H9 (cell line): ENCODE data around the gene EDARADD. TPM values are rescaled to one million over a fixed set of nuclear protein-coding genes. Genes with fewer than 3 reads are reported as not detected.

Experiments used
- DNase-seq: peaks from one replicate; pipeline ENCODE4 v3.0.0-alpha.2; 2017
- H2AFZ ChIP-seq: one replicate; pipeline ENCODE4 v1.6.1; 2013; ENCODE audit warnings: mild to moderate bottlenecking, low read length, control low read depth, moderate library complexity
- H2AK5ac ChIP-seq: 2 replicates; pipeline ENCODE4 v1.6.1; 2013; ENCODE audit warnings: low read length, control low read depth, mixed read lengths; ENCODE audit not compliant: insufficient read length
- H2BK120ac ChIP-seq: one replicate; pipeline ENCODE4 v1.6.1; 2013; ENCODE audit warnings: low read depth, mild to moderate bottlenecking, low read length, control low read depth, inconsistent platforms; ENCODE audit not compliant: poor library complexity, severe bottlenecking
- H2BK12ac ChIP-seq: 2 replicates; pipeline ENCODE4 v1.6.1; 2013; ENCODE audit warnings: low read length, control low read depth, mixed read lengths, low read depth; ENCODE audit not compliant: insufficient read length
- H2BK15ac ChIP-seq: 2 replicates; pipeline ENCODE4 v1.6.1; 2013; ENCODE audit warnings: low read depth, low read length, control low read depth
- H2BK20ac ChIP-seq: one replicate; pipeline ENCODE4 v1.6.1; 2013; ENCODE audit warnings: low read depth, mild to moderate bottlenecking, low read length, control low read depth, inconsistent platforms; ENCODE audit not compliant: poor library complexity, severe bottlenecking
- H2BK5ac ChIP-seq: 2 replicates; pipeline ENCODE4 v1.6.1; 2013; ENCODE audit warnings: low read length, control low read depth, mixed read lengths; ENCODE audit not compliant: insufficient read length
- H3K14ac ChIP-seq: 2 replicates; pipeline ENCODE4 v1.6.1; 2013; ENCODE audit warnings: low read length, control low read depth; ENCODE audit not compliant: insufficient read depth
- H3K18ac ChIP-seq: 2 replicates; pipeline ENCODE4 v1.6.1; 2013; ENCODE audit warnings: low read depth, mild to moderate bottlenecking, mixed read lengths, low read length, control low read depth; ENCODE audit not compliant: insufficient read length
- H3K23ac ChIP-seq: 2 replicates; pipeline ENCODE4 v1.6.1; 2013; ENCODE audit warnings: low read length, control low read depth, mixed read lengths, low read depth; ENCODE audit not compliant: insufficient read length
- H3K23me2 ChIP-seq: 2 replicates; pipeline ENCODE4 v1.6.1; 2013; ENCODE audit warnings: low read depth, mild to moderate bottlenecking, mixed read lengths, low read length, control low read depth; ENCODE audit not compliant: insufficient read length, poor library complexity, severe bottlenecking
- H3K27ac ChIP-seq: 2 replicates; pipeline ENCODE4 v1.5.1; 2013; ENCODE audit warnings: low read length, control low read depth, mixed read lengths, low read depth; ENCODE audit not compliant: insufficient read length
- H3K27me3 ChIP-seq: 2 replicates; pipeline ENCODE4 v1.6.1; 2013; ENCODE audit warnings: low read length, control low read depth, inconsistent platforms; ENCODE audit not compliant: insufficient read depth
- H3K4ac ChIP-seq: 2 replicates; pipeline ENCODE4 v1.6.1; 2013; ENCODE audit warnings: low read depth, mild to moderate bottlenecking, control low read depth, inconsistent platforms, low read length, moderate library complexity
- H3K4me1 ChIP-seq: 2 replicates; pipeline ENCODE4 v1.6.1; 2013; ENCODE audit warnings: low read length, control low read depth, inconsistent platforms; ENCODE audit not compliant: insufficient read depth
- H3K4me2 ChIP-seq: 2 replicates; pipeline ENCODE4 v1.6.1; 2013; ENCODE audit warnings: low read length, control low read depth, mixed read lengths; ENCODE audit not compliant: insufficient read length, insufficient read depth
- H3K56ac ChIP-seq: 2 replicates; pipeline ENCODE4 v1.6.1; 2013; ENCODE audit warnings: low read depth, mild to moderate bottlenecking, mixed read lengths, low read length, control low read depth; ENCODE audit not compliant: insufficient read length
- H3K79me1 ChIP-seq: 2 replicates; pipeline ENCODE4 v1.6.1; 2013; ENCODE audit warnings: low read depth, mild to moderate bottlenecking, moderate library complexity, low read length, control low read depth, inconsistent platforms; ENCODE audit not compliant: insufficient read depth, poor library complexity, severe bottlenecking
- H3K79me2 ChIP-seq: 2 replicates; pipeline ENCODE4 v1.6.1; 2013; ENCODE audit warnings: low read length, control low read depth, inconsistent platforms; ENCODE audit not compliant: insufficient read depth
- H3K9ac ChIP-seq: 2 replicates; pipeline ENCODE4 v1.6.1; 2013; ENCODE audit warnings: low read length, control low read depth, mixed read lengths; ENCODE audit not compliant: insufficient read length; ENCODE audit errors: extremely low read depth
- H3K9me3 ChIP-seq: one replicate; pipeline ENCODE4 v1.6.1; 2013; ENCODE audit warnings: low read depth, low read length, inconsistent platforms; ENCODE audit not compliant: control insufficient read depth
- H3T11ph ChIP-seq: one replicate; pipeline ENCODE4 v1.6.1; 2013; ENCODE audit warnings: mild to moderate bottlenecking, low read length, control low read depth, inconsistent platforms
- H4K20me1 ChIP-seq: one replicate; pipeline ENCODE4 v1.6.1; 2013; ENCODE audit not compliant: control insufficient read depth, insufficient read length, insufficient read depth
- H4K5ac ChIP-seq: 2 replicates; pipeline ENCODE4 v1.6.1; 2013; ENCODE audit warnings: low read depth, mild to moderate bottlenecking, mixed read lengths, low read length, control low read depth; ENCODE audit not compliant: insufficient read length
- H4K8ac ChIP-seq: replicated peaks from 2 replicates; pipeline ENCODE4 v1.6.1; 2013; ENCODE audit warnings: low read length, control low read depth, mixed read lengths, low read depth; ENCODE audit not compliant: insufficient read length
- H4K91ac ChIP-seq: 2 replicates; pipeline ENCODE4 v1.6.1; 2013; ENCODE audit warnings: low read depth, mild to moderate bottlenecking, moderate library complexity, mixed read lengths, low read length, control low read depth; ENCODE audit not compliant: insufficient read length
- H3K27ac Mint-ChIP-seq, 3 experiments: 2 replicates in 2 of 3; 3 replicates in 1 of 3; pipeline ENCODE4 v1.8.0; 2020 to 2021; ENCODE audit warnings: mixed read lengths in 3 of 3, mild to moderate bottlenecking in 1 of 3, moderate library complexity in 1 of 3
- H3K27me3 Mint-ChIP-seq: 2 replicates; pipeline ENCODE4 v1.8.0; 2021; ENCODE audit warnings: low read depth, mild to moderate bottlenecking, moderate library complexity, mixed read lengths
- H3K36me3 Mint-ChIP-seq, 3 experiments: 2 replicates in 2 of 3; 3 replicates in 1 of 3; pipeline ENCODE4 v1.8.0; 2020 to 2021; ENCODE audit warnings: low read depth in 3 of 3, mixed read lengths in 3 of 3; ENCODE audit not compliant: insufficient read depth in 1 of 3
- H3K4me1 Mint-ChIP-seq, 2 experiments: 2 replicates each; pipeline ENCODE4 v1.8.0; 2020; ENCODE audit warnings: mixed read lengths in 2 of 2
- H3K4me3 Mint-ChIP-seq, 2 experiments: 2 replicates in 1 of 2; 3 replicates in 1 of 2; pipeline ENCODE4 v1.8.0; 2020 to 2021; ENCODE audit warnings: mild to moderate bottlenecking in 2 of 2, mixed read lengths in 2 of 2, moderate library complexity in 1 of 2
- H3K9me3 Mint-ChIP-seq, 2 experiments: 2 replicates in 1 of 2; 3 replicates in 1 of 2; pipeline ENCODE4 v1.8.0; 2020; ENCODE audit warnings: mild to moderate bottlenecking in 2 of 2, mixed read lengths in 2 of 2, moderate library complexity in 1 of 2
- CTCF ChIP-seq: fragments of 200-600 bp; sonication (generic); conservative IDR thresholded peaks from 3 replicates; pipeline ENCODE4 v1.8.0; 2021; ENCODE audit warnings: antibody characterized with exemption, mild to moderate bottlenecking
- WGBS: extraction: QIAGEN DNeasy Blood & Tissue Kit; methylation state at CpG from one replicate; pipeline ENCODE4 v1.1.7; 2013; ENCODE audit warnings: missing lambda C conversion rate, low lambda C conversion rate, mixed read lengths; ENCODE audit not compliant: insufficient read length; ENCODE audit errors: extremely low coverage; 5-methylcytosine and 5-hydroxymethylcytosine counted together
- total RNA-seq: library from RNA; stranded (reverse); gene quantifications from 2 replicates; pipeline ENCODE4 v1.2.1, GENCODE V29; 2021

EDARADD gene
- total RNA-seq, 1 experiment from 2014 or later: 3.8 TPM

- no CpG with 5 or more reads among the region's 9 CpGs for WGBS
- no peak overlapping the region for H4K8ac ChIP-seq
These were observed 44.5 kb downstream of the EDARADD start for GRCh38 chr1:236438614-236439013.

More at GRCh38 chr1:236438614-236439013, 44.5 kb downstream of the EDARADD start:
- no peak overlapping the region for H4K5ac ChIP-seq
- H2AK5ac ChIP-seq: no peak overlapping the region
- H3K4me1 ChIP-seq: no peaks in the 10 kb centered on the region
- H2BK5ac ChIP-seq: no peak overlapping the region
- no peak overlapping the region for H2AFZ ChIP-seq
- H2BK15ac ChIP-seq: no peak overlapping the region
- Mint-ChIP-seq H3K4me3 (no peak overlapping the region), H3K9me3 (no peaks in the 10 kb centered on the region), H3K27ac (no peak overlapping the region), H3K27me3 (no peaks in the 10 kb centered on the region), H3K36me3 (no peaks in the 10 kb centered on the region; a peak in 1 of 7 replicates), H3K4me1 (no peaks in the 10 kb centered on the region)
- H3K18ac ChIP-seq: no peak overlapping the region
- no peak overlapping the region for H3K4me2 ChIP-seq
- no peak overlapping the region for H3K23ac ChIP-seq
- H3K27me3 ChIP-seq: no peaks in the 10 kb centered on the region
- no peak overlapping the region for H2BK20ac ChIP-seq
- H3T11ph ChIP-seq: no peak overlapping the region
- no peak overlapping the region for H2BK12ac ChIP-seq
- DNase-seq: no peak
- H2BK120ac ChIP-seq: no peak overlapping the region
- no peak overlapping the region for H4K91ac ChIP-seq
- H3K27ac ChIP-seq: no peak overlapping the region
- no peaks in the 10 kb centered on the region for H3K79me1 ChIP-seq
- H3K23me2 ChIP-seq: no peaks in the 10 kb centered on the region
- H3K56ac ChIP-seq: no peak overlapping the region
- H3K9me3 ChIP-seq: no peaks in the 10 kb centered on the region
- no peak overlapping the region for H3K14ac ChIP-seq
- H3K9ac ChIP-seq: no peak overlapping the region
- no peak for TF ChIP-seq CTCF
- H3K79me2 ChIP-seq: no peaks in the 10 kb centered on the region
- no peaks in the 10 kb centered on the region for H4K20me1 ChIP-seq
- no peak overlapping the region for H3K4ac ChIP-seq
